Stomach (tissue), 9 donors: ENCODE results near the gene MLKL. TPM values are rescaled to one million over a fixed set of nuclear protein-coding genes. Genes with fewer than 3 reads are reported as not detected.

Experiments
- DNase-seq, 2 donors: peaks; one replicate each; pipeline versions ENCODE4 v3.0.0 to v3.0.0-alpha.2; 2013 to 2019
- H3K27ac ChIP-seq, 5 donors: fragments of 200-600 bp in 4 of 5; sonication (generic) in 4 of 5; one replicate each; pipeline ENCODE4 v1.5.1; 2013 to 2019; ENCODE audit warnings: mild to moderate bottlenecking in 1 of 5, moderate library complexity in 1 of 5
- H3K27me3 ChIP-seq, 3 donors: fragments of 200-600 bp; sonication (generic); one replicate each; pipeline ENCODE4 v1.5.1; 2017 to 2019; ENCODE audit warnings: mixed run types in 1 of 3
- H3K36me3 ChIP-seq, 4 donors: fragments of 200-600 bp; sonication (generic); 1 replicate in 3 of 4; 2 replicates in 1 of 4; pipeline ENCODE4 v1.5.1; 2016 to 2019
- H3K4me1 ChIP-seq, 4 donors: fragments of 200-600 bp; sonication (generic); one replicate each; pipeline ENCODE4 v1.5.1; 2016 to 2019
- H3K4me3 ChIP-seq, 4 donors: fragments of 200-600 bp; sonication (generic) in 3 of 4; one replicate each; pipeline ENCODE4 v1.5.1; 2016 to 2019; ENCODE audit warnings: mild to moderate bottlenecking in 1 of 4
- H3K9me3 ChIP-seq, 4 donors: fragments of 200-600 bp; sonication (generic); one replicate each; pipeline ENCODE4 v1.5.1; 2016 to 2019
- EP300 ChIP-seq: sonication (generic); formaldehyde crosslinking; IDR thresholded peaks from one replicate; pipeline ENCODE4 v1.6.1; 2017; ENCODE audit warnings: antibody characterized with exemption
- POLR2A ChIP-seq, 4 donors: fragments of 450-650 bp; IDR thresholded peaks; one replicate each; pipeline ENCODE4 v1.6.1; 2016; ENCODE audit warnings: antibody characterized with exemption in 4 of 4, control low read depth in 2 of 4, mild to moderate bottlenecking in 1 of 4, moderate library complexity in 1 of 4
- POLR2AphosphoS5 ChIP-seq, 3 donors: sonication (generic); formaldehyde crosslinking; IDR thresholded peaks; one replicate each; pipeline ENCODE4 v1.6.1; 2016; ENCODE audit warnings: antibody characterized with exemption in 3 of 3
- WGBS, 5 donors: extraction: QIAGEN DNeasy Blood & Tissue Kit in 3 of 5; methylation state at CpG; one replicate each; pipeline versions ENCODE4 v1.1.5 to v1.1.7; 2013 to 2018; 5-methylcytosine and 5-hydroxymethylcytosine counted together
- intact Hi-C: fragments of 100-400 bp; cut with DNase I; formaldehyde crosslinking; loops from one replicate; pipeline ENCODE4 v1.15.1; 2023; ENCODE audit warnings: low total_unique reads
- polyA plus RNA-seq, 3 donors: library from polyadenylated mRNA; stranded (reverse); fragments of 200-250 nt; gene quantifications; one replicate each; pipeline ENCODE4 v1.2.3, GENCODE V29; 2013
- total RNA-seq, 5 donors: library from RNA; depleted of rRNA; stranded (reverse); fragments of >200 nt; gene quantifications; one replicate each; pipeline versions ENCODE4 v1.1.0 to v1.2.3, GENCODE V29; 2014 to 2016
- TF ChIP-seq, protein P1 (sequence below), 7 experiments: fragments of 450-650 bp in 4 of 7; fragments of 200-600 bp in 3 of 7; sonication (generic) in 3 of 7; IDR thresholded peaks; one replicate each; pipeline ENCODE4 v1.5.1; 2016 to 2019; ENCODE audit warnings: antibody characterized with exemption in 7 of 7, control low read depth in 2 of 7, mild to moderate bottlenecking in 1 of 7
- donor health status: healthy with polysubstance abuse.
- donor health status: Bipolar disorder and iron deficiency.
- donor health status: healthy.

MLKL gene
- total and polyA plus RNA-seq, 8 donors: 6.7 to 23.3 (median 10.0) TPM

DNA sequence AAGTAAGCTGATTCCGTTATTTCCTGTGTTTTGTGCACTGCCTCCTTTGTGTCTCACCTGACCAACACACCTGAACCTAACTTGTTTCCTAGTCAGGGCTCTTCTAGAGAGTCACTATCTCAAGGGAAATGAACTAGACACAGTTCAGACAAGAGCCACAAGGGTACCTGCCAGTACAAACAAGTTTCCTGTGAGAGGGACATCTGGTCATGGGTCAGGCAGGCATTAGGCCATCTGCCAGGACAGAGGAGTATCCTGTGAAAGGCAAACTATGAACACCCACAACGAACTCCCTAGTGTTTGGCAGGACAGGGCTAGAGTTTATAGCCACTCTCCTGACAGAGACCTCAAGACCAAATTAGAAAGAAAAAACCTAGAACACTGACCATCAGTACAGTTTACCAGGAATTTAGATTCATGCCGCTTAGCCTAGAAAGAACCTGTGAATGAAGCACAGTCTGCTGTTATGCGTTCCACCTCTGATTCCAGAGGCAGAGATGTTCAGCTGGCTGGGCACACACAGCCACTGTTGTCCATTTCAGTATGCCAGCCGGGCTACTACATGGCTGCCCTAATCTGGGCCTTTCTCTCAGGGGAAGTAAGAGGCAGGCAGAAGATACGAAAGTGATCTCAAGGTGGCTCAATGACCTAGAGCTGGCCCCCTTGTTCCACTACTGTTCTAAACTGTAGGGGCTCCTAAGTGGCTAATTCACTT lies 73.0 kb downstream of the MLKL start:
- 66 to 81% (median 75%) methylated on average over 4 to 6 of the region's 6 CpGs for WGBS, 5 donors
- intact Hi-C loops: no loop called here
- peak in 1 of 2 donors; percentile 23 for DNase-seq

DNA sequence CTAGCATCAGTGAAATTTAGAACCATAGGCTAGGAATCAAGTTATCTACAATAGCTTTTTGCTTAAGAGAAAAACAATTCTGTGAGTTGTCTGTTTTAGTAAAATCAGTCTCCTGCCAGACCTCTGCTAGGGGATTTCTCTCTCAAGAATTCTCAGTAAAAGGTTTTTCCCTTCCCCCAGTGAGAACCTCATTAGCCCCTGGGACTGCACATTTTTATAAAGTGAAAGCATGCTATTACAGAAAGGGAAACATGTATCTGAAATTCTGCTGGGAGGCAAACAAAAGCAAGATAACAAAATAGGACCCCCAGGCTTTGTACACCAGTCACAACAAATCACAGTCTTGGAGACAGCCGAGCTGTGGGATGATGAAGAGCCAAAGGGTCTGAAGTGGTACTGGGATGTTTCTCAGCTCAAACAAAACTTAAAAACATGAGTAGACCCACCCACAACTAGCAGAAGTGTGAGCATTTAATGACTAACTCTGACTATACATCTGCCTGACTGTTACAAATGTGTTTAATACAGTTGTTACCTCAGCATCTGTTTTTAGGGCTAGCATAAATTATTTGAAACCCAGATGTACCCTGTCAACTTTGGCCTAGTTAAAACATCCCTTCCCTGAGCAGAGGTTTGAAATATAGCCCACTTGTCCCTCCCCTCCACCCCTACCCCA lies 73.8 kb downstream of the MLKL start:
- Histone ChIP-seq H3K36me3 (peaks cover 69 to 100% (median 100%) of the 10 kb centered on the region in 4 donors), H3K27me3 (no peaks in the 10 kb centered on the region), H3K4me1 (peaks cover 0 to 7% (median 0%) of the 10 kb centered on the region in 4 donors), H3K9me3 (no peaks in the 10 kb centered on the region), H3K27ac (peak overlapping the region in 2 of 5 donors; percentile 15 to 32), H3K4me3 (no peak overlapping the region)
- TF ChIP-seq EP300 (no peak), POLR2AphosphoS5 (IDR thresholded peaks at IDR 0.05) (no peak)
- TF ChIP-seq, protein P1, sequence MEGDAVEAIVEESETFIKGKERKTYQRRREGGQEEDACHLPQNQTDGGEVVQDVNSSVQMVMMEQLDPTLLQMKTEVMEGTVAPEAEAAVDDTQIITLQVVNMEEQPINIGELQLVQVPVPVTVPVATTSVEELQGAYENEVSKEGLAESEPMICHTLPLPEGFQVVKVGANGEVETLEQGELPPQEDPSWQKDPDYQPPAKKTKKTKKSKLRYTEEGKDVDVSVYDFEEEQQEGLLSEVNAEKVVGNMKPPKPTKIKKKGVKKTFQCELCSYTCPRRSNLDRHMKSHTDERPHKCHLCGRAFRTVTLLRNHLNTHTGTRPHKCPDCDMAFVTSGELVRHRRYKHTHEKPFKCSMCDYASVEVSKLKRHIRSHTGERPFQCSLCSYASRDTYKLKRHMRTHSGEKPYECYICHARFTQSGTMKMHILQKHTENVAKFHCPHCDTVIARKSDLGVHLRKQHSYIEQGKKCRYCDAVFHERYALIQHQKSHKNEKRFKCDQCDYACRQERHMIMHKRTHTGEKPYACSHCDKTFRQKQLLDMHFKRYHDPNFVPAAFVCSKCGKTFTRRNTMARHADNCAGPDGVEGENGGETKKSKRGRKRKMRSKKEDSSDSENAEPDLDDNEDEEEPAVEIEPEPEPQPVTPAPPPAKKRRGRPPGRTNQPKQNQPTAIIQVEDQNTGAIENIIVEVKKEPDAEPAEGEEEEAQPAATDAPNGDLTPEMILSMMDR (IDR thresholded peaks at IDR 0.05): no peak
- 0 to 62% (median 0%) methylated on average over 1 of the region's 1 CpG for WGBS, 5 donors
- DNase-seq: no peak
- intact Hi-C loops: no loop called here

More for the DNA sequence above, 73.0 kb downstream of the MLKL start:
- Histone ChIP-seq H3K36me3 (peaks cover 67 to 100% (median 100%) of the 10 kb centered on the region in 4 donors), H3K4me1 (peaks cover 0 to 7% (median 0%) of the 10 kb centered on the region in 4 donors), H3K27me3 (no peaks in the 10 kb centered on the region), H3K27ac (peak overlapping the region in 2 of 5 donors; percentile 15 to 32), H3K9me3 (no peaks in the 10 kb centered on the region), H3K4me3 (no peak overlapping the region)
- no peak for TF ChIP-seq POLR2A (IDR thresholded peaks at IDR 0.05)
- TF ChIP-seq, protein P1 (IDR thresholded peaks at IDR 0.05): no peak
- TF ChIP-seq POLR2AphosphoS5 (IDR thresholded peaks at IDR 0.05): no peak

DNA sequence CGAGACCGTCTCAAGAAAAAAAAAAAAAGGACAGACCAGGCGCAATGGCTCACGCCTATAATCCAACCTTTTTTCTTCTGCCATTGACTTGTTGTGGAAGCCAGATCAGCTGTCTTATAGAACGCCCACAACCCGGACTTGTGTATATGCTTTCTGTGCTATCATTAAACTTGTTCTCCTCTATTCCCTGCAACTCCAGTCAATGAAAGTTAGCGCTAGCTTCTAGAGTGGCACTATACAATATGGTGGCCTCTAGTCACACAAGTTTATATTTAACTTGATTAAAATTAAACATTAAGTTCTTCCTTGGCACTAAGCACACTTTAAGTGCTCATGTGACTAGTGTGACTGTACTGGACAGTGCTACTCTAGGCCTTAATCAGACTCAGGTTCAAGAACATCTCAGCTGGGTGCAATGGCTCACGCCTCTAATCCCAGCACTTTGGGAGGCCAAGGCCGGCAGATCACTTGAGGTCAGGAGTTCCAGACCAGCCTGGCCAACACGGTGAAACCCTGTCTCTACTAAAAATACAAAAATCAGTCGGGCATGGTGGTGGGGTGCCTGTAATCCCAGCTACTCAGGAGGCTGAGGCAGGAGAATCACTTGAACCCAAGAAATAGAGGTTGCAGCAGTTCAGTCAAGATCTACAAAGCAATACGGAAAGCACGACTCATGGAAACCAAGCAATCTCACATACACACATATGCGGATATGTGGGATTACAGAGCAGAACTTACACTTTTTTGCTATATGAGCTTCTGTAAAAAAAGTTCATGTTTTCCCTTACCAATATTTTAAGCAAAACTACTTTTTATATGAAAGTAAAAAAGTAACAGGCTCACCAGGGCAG lies 74.9 kb downstream of the MLKL start:
- Histone ChIP-seq H3K9me3 (no peaks in the 10 kb centered on the region), H3K4me1 (peaks cover 0 to 7% (median 0%) of the 10 kb centered on the region in 4 donors), H3K36me3 (peaks cover 65 to 100% (median 99%) of the 10 kb centered on the region in 4 donors), H3K4me3 (no peak overlapping the region), H3K27me3 (no peaks in the 10 kb centered on the region), H3K27ac (no peak overlapping the region)
- intact Hi-C loops: no loop called here
- 89 to 94% (median 92%) methylated on average over 14 of the region's 14 CpGs for WGBS, 5 donors
- TF ChIP-seq POLR2A (IDR thresholded peaks at IDR 0.05) (no peak), EP300 (no peak), POLR2AphosphoS5 (IDR thresholded peaks at IDR 0.05) (no peak)
- TF ChIP-seq, protein P1 (IDR thresholded peaks at IDR 0.05): no peak
- DNase-seq: peak in 1 of 2 donors; percentile 3

DNA sequence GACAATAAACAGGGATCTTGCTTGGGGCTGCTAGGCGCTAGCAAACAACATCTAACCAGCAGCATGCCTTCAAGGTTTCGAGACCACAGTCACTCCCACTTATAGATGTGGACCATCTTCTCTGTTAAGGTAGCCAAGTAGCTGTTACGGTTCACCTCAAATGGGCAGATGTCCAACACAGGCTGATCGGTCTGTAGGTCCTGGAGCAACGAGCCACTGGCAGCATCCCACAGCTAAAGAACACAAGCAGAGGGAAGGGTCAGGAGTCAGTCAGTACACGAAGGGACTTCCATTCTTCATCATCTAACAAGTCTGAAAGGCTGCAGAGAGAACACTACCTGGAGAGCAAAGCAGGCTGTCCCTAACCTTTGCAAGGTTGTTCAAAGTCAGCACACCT lies 76.8 kb downstream of the MLKL start:
- no peak overlapping the region for H3K27ac ChIP-seq
- H3K27me3 ChIP-seq: no peaks in the 10 kb centered on the region
- no peaks in the 10 kb centered on the region for H3K9me3 ChIP-seq
- DNase-seq: peak in 1 of 2 donors; percentile 24
- H3K4me3 ChIP-seq: no peak overlapping the region
- H3K36me3 ChIP-seq: peaks cover 56 to 97% (median 85%) of the 10 kb centered on the region in 4 donors
- WGBS, 5 donors: 67 to 72% (median 69%) methylated on average over 6 of the region's 6 CpGs
- TF ChIP-seq, protein P1 (IDR thresholded peaks at IDR 0.05): no peak
- TF ChIP-seq POLR2AphosphoS5 (IDR thresholded peaks at IDR 0.05): no peak
- TF ChIP-seq EP300: no peak
- no peak for TF ChIP-seq POLR2A (IDR thresholded peaks at IDR 0.05)
- intact Hi-C loops: no loop called here
- H3K4me1 ChIP-seq: peaks cover 0 to 7% (median 0%) of the 10 kb centered on the region in 4 donors
